GM12878 (cell line): ENCODE data around the gene LMTK2. TPM values are rescaled to one million over a fixed set of nuclear protein-coding genes. Genes with fewer than 3 reads are reported as not detected.

Experiments
- ATAC-seq: fragments of 200-7000 bp; cut with Tn5 transposase; 3 replicates; pipeline ENCODE4 v1.9.1; 2020; ENCODE audit warnings: mild to moderate bottlenecking, moderate library complexity
- BruUV-seq: library from RNA; stranded (reverse); fragments of 400-500 nt; replicated peaks from 2 replicates; lab custom pipeline; 2021; lab: Mats Ljungman, UMichigan
- CTCF ChIA-PET: fragments of 300-600 bp; sonication (Branson Sonifier 250); formaldehyde crosslinking; extraction: SDS; loops from one replicate; lab custom pipeline; 2021; ENCODE audit warnings: inconsistent platforms; lab: Yijun Ruan, JAX
- POLR2A ChIA-PET: fragments of 350-600 bp; formaldehyde crosslinking; extraction: SDS; loops from one replicate; lab custom pipeline; 2021; ENCODE audit warnings: inconsistent platforms; lab: Charles Lee
- RAD21 ChIA-PET: fragments of 300-600 bp; sonication (Branson Sonifier 250); formaldehyde crosslinking; loops from one replicate; lab custom pipeline; 2023; ENCODE audit warnings: antibody characterized with exemption; ENCODE audit not compliant: unreplicated experiment; lab: Charles Lee
- SMC1A ChIA-PET: fragments of 300-600 bp; sonication (Branson Sonifier 250); formaldehyde crosslinking; loops from one replicate; lab custom pipeline; 2023; ENCODE audit not compliant: unreplicated experiment, uncharacterized antibody; lab: Charles Lee
- DNase-seq: peaks from one replicate; pipeline ENCODE4 v3.0.0-alpha.2; 2011; ENCODE audit warnings: low read depth, low spot score
- FAIRE-seq: peaks from 3 replicates; lab custom pipeline; 2011; peaks lifted over from hg19 to GRCh38; lab: Jason Lieb, UNC
- H2AFZ ChIP-seq: 2 replicates; pipeline ENCODE4 v1.6.0; 2011; ENCODE audit warnings: low read depth, low read length, control low read depth; ENCODE audit not compliant: control insufficient read depth
- H3K27ac ChIP-seq: 2 replicates; pipeline ENCODE4 v1.5.1; 2011; ENCODE audit warnings: control low read depth; ENCODE audit not compliant: control insufficient read depth, insufficient read depth
- H3K27me3 ChIP-seq, 2 experiments: replicated peaks in 1 of 2; 2 replicates each; pipeline versions ENCODE4 v1.6.0 to v1.6.1; 2011; ENCODE audit warnings: low read length in 1 of 2; ENCODE audit not compliant: control insufficient read depth in 2 of 2, insufficient read depth in 2 of 2
- H3K36me3 ChIP-seq, 2 experiments: 2 replicates each; pipeline ENCODE4 v1.5.1; 2011; ENCODE audit warnings: low read length in 1 of 2; ENCODE audit not compliant: control insufficient read depth in 2 of 2, insufficient read depth in 2 of 2
- H3K4me1 ChIP-seq: 2 replicates; pipeline ENCODE4 v1.6.1; 2011; ENCODE audit warnings: mild to moderate bottlenecking, low read length, moderate library complexity, mixed read lengths; ENCODE audit not compliant: control insufficient read depth, insufficient read depth
- H3K4me2 ChIP-seq: 2 replicates; pipeline ENCODE4 v1.6.0; 2011; ENCODE audit warnings: control low read depth; ENCODE audit not compliant: control insufficient read depth, insufficient read depth
- H3K4me3 ChIP-seq: fragments of 200-600 bp; sonication (generic); 2 replicates; pipeline ENCODE4 v1.5.1; 2016
- H3K79me2 ChIP-seq: 2 replicates; pipeline ENCODE4 v1.6.0; 2011; ENCODE audit warnings: low read length; ENCODE audit not compliant: control insufficient read depth, insufficient read depth
- H3K9ac ChIP-seq: 2 replicates; pipeline ENCODE4 v1.8.0; 2011; ENCODE audit warnings: low read length, control low read depth, mixed read lengths; ENCODE audit not compliant: control insufficient read depth, insufficient read depth
- H3K9me3 ChIP-seq: replicated peaks from 3 replicates; pipeline ENCODE4 v1.5.1; 2011; ENCODE audit warnings: mild to moderate bottlenecking, low read length; ENCODE audit not compliant: control insufficient read depth, insufficient read depth
- H4K20me1 ChIP-seq: 2 replicates; pipeline ENCODE4 v1.6.0; 2011; ENCODE audit not compliant: control insufficient read depth, insufficient read depth
- PML ChIP-seq: IDR thresholded peaks from 2 replicates; pipeline ENCODE4 v1.6.1; 2012; ENCODE audit warnings: low read length, inconsistent platforms
- POLR2AphosphoS2 ChIP-seq: IDR thresholded peaks from 2 replicates; pipeline ENCODE4 v1.6.1; 2011; ENCODE audit warnings: low read depth, mild to moderate bottlenecking, low read length, improper control_type of control experiment, moderate library complexity
- WGBS: methylation state at CpG from one replicate; pipeline ENCODE4 v1.1.6; 2016; ENCODE audit warnings: low lambda C conversion rate; ENCODE audit not compliant: insufficient replicate concordance, insufficient coverage; ENCODE audit errors: missing lambda C conversion rate; 5-methylcytosine and 5-hydroxymethylcytosine counted together
- in situ Hi-C: fragments of 300-500 bp; cut with MboI; formaldehyde crosslinking; loops from 9 replicates; pipeline ENCODE4 v1.14.3; 2018; ENCODE audit warnings: mixed read lengths
- intact Hi-C: fragments of 100-400 bp; cut with micrococcal nuclease; formaldehyde crosslinking; loops from one replicate; pipeline ENCODE4 v1.14.2; 2022; ENCODE audit not compliant: unreplicated experiment
- polyA plus RNA-seq, 11 experiments: library from polyadenylated mRNA; depleted of rRNA in 4 of 11; unstranded in 6 of 11; stranded (reverse) in 5 of 11; fragments of >200 nt; fragmentation: Nextera tagmentation in 4 of 11; fragmentation: Illumina TruSeq in 1 of 11; extraction: Ambion mirVana in 4 of 11; extraction: Trizol in 1 of 11; gene quantifications; 1 replicate in 1 of 11; 2 replicates in 10 of 11; pipeline versions ENCODE4 v1.2.1 to v1.2.3, GENCODE V29; 2011 to 2016; ENCODE audit warnings: inconsistent platforms in 2 of 11, missing spikeins in 2 of 11, low read depth in 1 of 11
- total RNA-seq, 4 experiments: library from RNA; depleted of rRNA in 3 of 4; stranded (reverse); fragments of >200 nt in 3 of 4; fragmentation: Illumina TruSeq in 1 of 4; extraction: Trizol in 1 of 4; gene quantifications; 2 replicates each; pipeline versions ENCODE4 v1.2.1 to v1.2.3, GENCODE V29; 2013 to 2021
- TF ChIP-seq, protein P1 (sequence below): fragments of 450-650 bp; formaldehyde crosslinking; IDR thresholded peaks from 2 replicates; pipeline ENCODE4 v1.5.0; 2022; ENCODE audit warnings: mild to moderate bottlenecking, missing genetic modification characterization
- TF ChIP-seq, protein P2 (sequence below): IDR thresholded peaks from 2 replicates; pipeline ENCODE4 v1.6.1; 2012; ENCODE audit warnings: low read depth, low read length, improper control_type of control experiment

LMTK2 gene
- total and polyA plus RNA-seq, 10 of the 15 experiments (the other 5 are each of a cell fraction or from before 2014, with no cell fraction given) = 0.68 to 8.7 (median 4.6) TPM

- FAIRE-seq (no peak), DNase-seq (no peak), ATAC-seq (no peak)
- CTCF ChIA-PET = interaction anchor here (0.6 to 6.3 kb wide), 16 partner anchors 8 to 291 kb away, joined by 3 to 128 read pairs (median 3); partner anchors contain the start of gene BAIAP2L1
- SMC1A ChIA-PET = interaction anchor here (0.7 to 6.5 kb wide), 16 partner anchors 9 to 1009 kb away, joined by 3 to 82 read pairs (median 5); no protein-coding TSS in a partner anchor
- Histone ChIP-seq H3K36me3 (no peaks in the 10 kb centered on the region), H3K4me2 (no peak overlapping the region), H3K27me3 (no peaks in the 10 kb centered on the region), H3K9me3 (no peaks in the 10 kb centered on the region; the same call in 2 of the 3 replicates), H3K9ac (no peak overlapping the region), H3K4me3 (no peak overlapping the region), H3K4me1 (no peaks in the 10 kb centered on the region), H2AFZ (no peak overlapping the region), H3K27ac (no peak overlapping the region), H4K20me1 (no peaks in the 10 kb centered on the region; the same call in 1 of the 2 replicates), H3K79me2 (peaks cover 7% of the 10 kb centered on the region)
- TF ChIP-seq, protein P1, sequence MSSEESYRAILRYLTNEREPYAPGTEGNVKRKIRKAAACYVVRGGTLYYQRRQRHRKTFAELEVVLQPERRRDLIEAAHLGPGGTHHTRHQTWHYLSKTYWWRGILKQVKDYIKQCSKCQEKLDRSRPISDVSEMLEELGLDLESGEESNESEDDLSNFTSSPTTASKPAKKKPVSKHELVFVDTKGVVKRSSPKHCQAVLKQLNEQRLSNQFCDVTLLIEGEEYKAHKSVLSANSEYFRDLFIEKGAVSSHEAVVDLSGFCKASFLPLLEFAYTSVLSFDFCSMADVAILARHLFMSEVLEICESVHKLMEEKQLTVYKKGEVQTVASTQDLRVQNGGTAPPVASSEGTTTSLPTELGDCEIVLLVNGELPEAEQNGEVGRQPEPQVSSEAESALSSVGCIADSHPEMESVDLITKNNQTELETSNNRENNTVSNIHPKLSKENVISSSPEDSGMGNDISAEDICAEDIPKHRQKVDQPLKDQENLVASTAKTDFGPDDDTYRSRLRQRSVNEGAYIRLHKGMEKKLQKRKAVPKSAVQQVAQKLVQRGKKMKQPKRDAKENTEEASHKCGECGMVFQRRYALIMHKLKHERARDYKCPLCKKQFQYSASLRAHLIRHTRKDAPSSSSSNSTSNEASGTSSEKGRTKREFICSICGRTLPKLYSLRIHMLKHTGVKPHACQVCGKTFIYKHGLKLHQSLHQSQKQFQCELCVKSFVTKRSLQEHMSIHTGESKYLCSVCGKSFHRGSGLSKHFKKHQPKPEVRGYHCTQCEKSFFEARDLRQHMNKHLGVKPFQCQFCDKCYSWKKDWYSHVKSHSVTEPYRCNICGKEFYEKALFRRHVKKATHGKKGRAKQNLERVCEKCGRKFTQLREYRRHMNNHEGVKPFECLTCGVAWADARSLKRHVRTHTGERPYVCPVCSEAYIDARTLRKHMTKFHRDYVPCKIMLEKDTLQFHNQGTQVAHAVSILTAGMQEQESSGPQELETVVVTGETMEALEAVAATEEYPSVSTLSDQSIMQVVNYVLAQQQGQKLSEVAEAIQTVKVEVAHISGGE (CRISPR knock-in tag) = no peak
- no peak for TF ChIP-seq POLR2AphosphoS2
- no peak for TF ChIP-seq PML
- TF ChIP-seq, protein P2, sequence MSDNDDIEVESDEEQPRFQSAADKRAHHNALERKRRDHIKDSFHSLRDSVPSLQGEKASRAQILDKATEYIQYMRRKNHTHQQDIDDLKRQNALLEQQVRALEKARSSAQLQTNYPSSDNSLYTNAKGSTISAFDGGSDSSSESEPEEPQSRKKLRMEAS = no peak
- WGBS = 95% methylated on average over 11 of the region's 11 CpGs
- POLR2A ChIA-PET = interaction anchor here (0.6 to 1.6 kb wide), 11 partner anchors 9 to 289 kb away, joined by 3 to 6 read pairs (median 3); no protein-coding TSS in a partner anchor
- BruUV-seq = TSS peak; percentile 17
- RAD21 ChIA-PET = interaction anchor here (0.8 to 3.5 kb wide), 11 partner anchors 9 to 92 kb away, joined by 3 to 24 read pairs (median 7); no protein-coding TSS in a partner anchor
- intact Hi-C loops = no loop called here
- in situ Hi-C loops = no loop called here
Measured at GRCh38 chr7:98110249-98111022, 3.8 kb downstream of the LMTK2 start.
